Endodermal cell (in vitro differentiated cells): ENCODE measurements around the gene TNFSF13. TPM values are rescaled to one million over a fixed set of nuclear protein-coding genes. Genes with fewer than 3 reads are reported as not detected.
A peak's percentile ranks its signal among the peaks of the same experiment; 100 is the strongest.

Experiments
- DNase-seq: peaks from one replicate; pipeline ENCODE4 v3.0.0-alpha.2; 2017
- H3K27ac ChIP-seq: 2 replicates; pipeline ENCODE4 v1.5.1; 2013; ENCODE audit warnings: mild to moderate bottlenecking, low read depth, low read length, moderate library complexity
- H3K27me3 ChIP-seq: 2 replicates; pipeline ENCODE4 v1.6.1; 2013; ENCODE audit warnings: mild to moderate bottlenecking, low read length, moderate library complexity; ENCODE audit not compliant: insufficient read depth, control insufficient read depth, poor library complexity, severe bottlenecking
- H3K36me3 ChIP-seq: 2 replicates; pipeline ENCODE4 v1.7.0; 2013; ENCODE audit warnings: mild to moderate bottlenecking, low read length, moderate library complexity; ENCODE audit not compliant: control insufficient read depth, insufficient read depth
- H3K4me1 ChIP-seq: one replicate; pipeline ENCODE4 v1.7.0; 2013; ENCODE audit warnings: low read length; ENCODE audit not compliant: control insufficient read depth, insufficient read depth
- H3K4me3 ChIP-seq: 2 replicates; pipeline ENCODE4 v1.5.1; 2013; ENCODE audit warnings: mild to moderate bottlenecking, low read length, moderate library complexity
- H3K9ac ChIP-seq: 2 replicates; pipeline ENCODE4 v1.6.1; 2013; ENCODE audit warnings: mild to moderate bottlenecking, low read length, moderate library complexity; ENCODE audit not compliant: poor library complexity, severe bottlenecking; ENCODE audit errors: extremely low read depth
- H3K9me3 ChIP-seq: 2 replicates; pipeline ENCODE4 v1.6.1; 2013; ENCODE audit warnings: mild to moderate bottlenecking, low read length, moderate library complexity; ENCODE audit not compliant: control insufficient read depth
- H3K27ac Mint-ChIP-seq: 2 replicates; pipeline ENCODE4 v1.8.0; 2020; ENCODE audit warnings: mixed read lengths
- H3K27me3 Mint-ChIP-seq: 2 replicates; pipeline ENCODE4 v1.8.0; 2021; ENCODE audit warnings: mild to moderate bottlenecking, mixed read lengths; ENCODE audit not compliant: insufficient read depth
- H3K36me3 Mint-ChIP-seq: 2 replicates; pipeline ENCODE4 v1.8.0; 2020; ENCODE audit warnings: low read depth, mixed read lengths
- H3K4me1 Mint-ChIP-seq: 2 replicates; pipeline ENCODE4 v1.8.0; 2020; ENCODE audit warnings: mixed read lengths
- H3K4me3 Mint-ChIP-seq: 2 replicates; pipeline ENCODE4 v1.8.0; 2020; ENCODE audit warnings: mild to moderate bottlenecking, moderate library complexity, mixed read lengths
- H3K9me3 Mint-ChIP-seq: 2 replicates; pipeline ENCODE4 v1.8.0; 2020; ENCODE audit warnings: mild to moderate bottlenecking, mixed read lengths
- CTCF ChIP-seq: fragments of 200-600 bp; sonication (generic); conservative IDR thresholded peaks from 2 replicates; pipeline ENCODE4 v1.5.0; 2021; ENCODE audit warnings: antibody characterized with exemption, mild to moderate bottlenecking
- WGBS, 2 experiments: methylation state at CpG; one replicate each; pipeline versions ENCODE4 v1.1.5 to v1.1.7; 2013; ENCODE audit warnings: missing lambda C conversion rate in 2 of 2, mixed read lengths in 1 of 2; ENCODE audit not compliant: insufficient coverage in 1 of 2, insufficient read length in 1 of 2; 5-methylcytosine and 5-hydroxymethylcytosine counted together
- total RNA-seq, 2 donors: library from RNA; stranded (reverse); fragmentation: NEBNext Ultra II Directional in 1 of 2; extraction: Animal tissue kit (Norgen Biotek cat#: 25700) in 1 of 2; gene quantifications; 2 replicates in 1 of 2; 3 replicates in 1 of 2; pipeline ENCODE4 v1.2.1, GENCODE V29; 2021

TNFSF13 gene
- total RNA-seq, 2 donors from 2014 or later = 1.7 to 3.0 TPM

GRCh38 chr17:7563115-7563869 is 4.7 kb downstream of the TNFSF13 start:
- peak overlapping the region; percentile 99 for H3K4me3 ChIP-seq
- no peaks in the 10 kb centered on the region for H3K9me3 ChIP-seq
- TF ChIP-seq CTCF = no peak
- Mint-ChIP-seq H3K27me3 (no peaks in the 10 kb centered on the region), H3K9me3 (no peaks in the 10 kb centered on the region), H3K27ac (peak overlapping the region; percentile 85), H3K4me1 (peaks cover 33% of the 10 kb centered on the region), H3K4me3 (peak overlapping the region; percentile 79), H3K36me3 (peaks cover 37% of the 10 kb centered on the region)
- DNase-seq = no peak
- no peak overlapping the region for H3K27ac ChIP-seq
- no peak overlapping the region for H3K9ac ChIP-seq
- 91 to 94% methylated on average over 8 to 30 of the region's 30 CpGs for WGBS, 2 experiments
- peaks cover 3% of the 10 kb centered on the region for H3K4me1 ChIP-seq
- H3K27me3 ChIP-seq = no peaks in the 10 kb centered on the region
- H3K36me3 ChIP-seq = peaks cover 42% of the 10 kb centered on the region

DNA sequence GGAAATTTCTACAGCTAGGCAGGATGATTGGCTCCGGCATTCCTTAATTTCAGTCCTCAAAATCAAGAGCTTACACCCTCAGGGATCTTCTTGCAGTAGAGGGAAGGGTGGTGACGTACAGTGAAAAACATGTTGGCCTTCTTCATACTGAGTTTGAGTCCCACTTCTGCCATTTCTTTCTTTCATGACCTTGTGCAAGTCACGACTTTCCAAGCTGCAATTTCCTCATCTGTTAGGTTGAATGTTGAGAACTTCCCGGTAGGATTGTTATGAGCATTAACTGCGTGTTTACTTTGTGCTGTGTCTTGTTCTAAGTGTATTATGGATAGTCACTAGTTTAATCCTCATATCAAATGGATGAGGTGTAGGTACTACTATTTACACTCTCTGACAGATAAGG is 11.0 kb downstream of the TNFSF13 start:
- H3K27ac ChIP-seq = no peak overlapping the region
- peaks cover 68% of the 10 kb centered on the region for H3K36me3 ChIP-seq
- peaks cover 4% of the 10 kb centered on the region for H3K4me1 ChIP-seq
- Mint-ChIP-seq H3K27ac (no peak overlapping the region), H3K4me1 (peaks cover 17% of the 10 kb centered on the region), H3K27me3 (no peaks in the 10 kb centered on the region), H3K9me3 (peaks cover 2% of the 10 kb centered on the region), H3K4me3 (no peak overlapping the region), H3K36me3 (peaks cover 70% of the 10 kb centered on the region)
- no peak for TF ChIP-seq CTCF
- no peaks in the 10 kb centered on the region for H3K9me3 ChIP-seq
- no peak overlapping the region for H3K9ac ChIP-seq
- no peaks in the 10 kb centered on the region for H3K27me3 ChIP-seq
- DNase-seq = no peak
- no peak overlapping the region for H3K4me3 ChIP-seq
- WGBS, 2 experiments = 96 to 100% methylated on average over 5 of the region's 5 CpGs

- Histone ChIP-seq H3K4me1 (peaks cover 4% of the 10 kb centered on the region), H3K4me3 (no peak overlapping the region), H3K27me3 (no peaks in the 10 kb centered on the region), H3K27ac (no peak overlapping the region), H3K36me3 (peaks cover 68% of the 10 kb centered on the region), H3K9me3 (no peaks in the 10 kb centered on the region), H3K9ac (no peak overlapping the region)
- 80 to 97% methylated on average over 1 to 10 of the region's 10 CpGs for WGBS, 2 experiments
- H3K27ac Mint-ChIP-seq = no peak overlapping the region
- TF ChIP-seq CTCF = no peak
- H3K4me1 Mint-ChIP-seq = peaks cover 23% of the 10 kb centered on the region
- no peak overlapping the region for H3K4me3 Mint-ChIP-seq
- peaks cover 2% of the 10 kb centered on the region for H3K9me3 Mint-ChIP-seq
- DNase-seq = no peak
- H3K36me3 Mint-ChIP-seq = peaks cover 70% of the 10 kb centered on the region
- no peaks in the 10 kb centered on the region for H3K27me3 Mint-ChIP-seq
Observed at GRCh38 chr17:7570351-7570750, 11.8 kb downstream of the TNFSF13 start.
